Brain microvascular endothelial cell (primary cell): ENCODE results near the gene LMO1.

ENCODE experiments used
- DNase-seq: peaks from one replicate; pipeline ENCODE4 v3.0.0-alpha.2; 2020
- H3K27ac ChIP-seq: fragments of 250-450 bp; sonication (Bioruptor Pico); 2 replicates; pipeline ENCODE4 v1.5.1; 2020; ENCODE audit warnings: mild to moderate bottlenecking, moderate library complexity
- H3K27me3 ChIP-seq: fragments of 250-450 bp; sonication (Bioruptor Pico); replicated peaks from 2 replicates; pipeline ENCODE4 v1.5.1; 2020; ENCODE audit warnings: mild to moderate bottlenecking
- H3K36me3 ChIP-seq: fragments of 250-450 bp; sonication (Bioruptor Pico); replicated peaks from 2 replicates; pipeline ENCODE4 v1.5.1; 2020; ENCODE audit warnings: mild to moderate bottlenecking
- H3K4me3 ChIP-seq: 2 replicates; pipeline ENCODE4 v1.5.1; 2011; ENCODE audit warnings: low read depth, mild to moderate bottlenecking, control low read depth, low read length, moderate library complexity
- in situ Hi-C: cut with HindIII; loops from 2 replicates; pipeline ENCODE4 v1.10.0; 2017; ENCODE audit warnings: low sequenced_read_pairs, low pct_ligation_motif_present
- TF ChIP-seq, protein P1 (sequence below): IDR thresholded peaks from 2 replicates; pipeline ENCODE4 v1.5.1; 2011; ENCODE audit warnings: low read depth, mild to moderate bottlenecking, moderate library complexity, low read length, control low read depth, inconsistent platforms; ENCODE audit errors: missing control alignments

LMO1 gene

DNA sequence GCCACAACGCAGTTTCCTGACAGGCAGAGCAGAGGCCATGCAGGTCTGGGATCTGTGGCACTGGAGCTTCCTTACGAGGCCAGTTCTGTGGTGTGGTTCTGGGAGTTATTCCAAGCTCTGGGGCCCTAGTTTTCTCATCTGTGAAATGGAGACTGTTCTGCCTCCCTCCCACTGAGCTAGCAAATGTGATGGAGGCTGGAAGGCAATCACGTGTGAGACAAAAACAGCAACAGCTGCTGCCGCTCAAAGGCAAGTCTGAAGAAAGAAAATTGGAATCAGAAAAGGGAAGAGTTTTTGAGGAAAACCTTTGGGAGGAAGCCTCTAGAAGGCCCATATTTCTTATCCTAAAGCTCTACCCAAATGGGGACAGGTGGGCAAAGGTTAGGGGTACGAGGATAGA is 86.5 kb downstream of the LMO1 start:
- TF ChIP-seq, protein P1, sequence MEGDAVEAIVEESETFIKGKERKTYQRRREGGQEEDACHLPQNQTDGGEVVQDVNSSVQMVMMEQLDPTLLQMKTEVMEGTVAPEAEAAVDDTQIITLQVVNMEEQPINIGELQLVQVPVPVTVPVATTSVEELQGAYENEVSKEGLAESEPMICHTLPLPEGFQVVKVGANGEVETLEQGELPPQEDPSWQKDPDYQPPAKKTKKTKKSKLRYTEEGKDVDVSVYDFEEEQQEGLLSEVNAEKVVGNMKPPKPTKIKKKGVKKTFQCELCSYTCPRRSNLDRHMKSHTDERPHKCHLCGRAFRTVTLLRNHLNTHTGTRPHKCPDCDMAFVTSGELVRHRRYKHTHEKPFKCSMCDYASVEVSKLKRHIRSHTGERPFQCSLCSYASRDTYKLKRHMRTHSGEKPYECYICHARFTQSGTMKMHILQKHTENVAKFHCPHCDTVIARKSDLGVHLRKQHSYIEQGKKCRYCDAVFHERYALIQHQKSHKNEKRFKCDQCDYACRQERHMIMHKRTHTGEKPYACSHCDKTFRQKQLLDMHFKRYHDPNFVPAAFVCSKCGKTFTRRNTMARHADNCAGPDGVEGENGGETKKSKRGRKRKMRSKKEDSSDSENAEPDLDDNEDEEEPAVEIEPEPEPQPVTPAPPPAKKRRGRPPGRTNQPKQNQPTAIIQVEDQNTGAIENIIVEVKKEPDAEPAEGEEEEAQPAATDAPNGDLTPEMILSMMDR = no peak
- in situ Hi-C loops = no loop called here
- Histone ChIP-seq H3K4me3 (no peak overlapping the region), H3K27me3 (no peaks in the 10 kb centered on the region), H3K27ac (no peak overlapping the region), H3K36me3 (no peaks in the 10 kb centered on the region)
- DNase-seq = no peak
